Gastroesophageal sphincter (tissue), 4 donors: Measurements from ENCODE around the gene OXNAD1. TPM values are rescaled to one million over a fixed set of nuclear protein-coding genes. Genes with fewer than 3 reads are reported as not detected.

Source experiments
- ATAC-seq: fragments of 150-250 bp; one replicate; pipeline ENCODE4 v1.9.1; 2016; ENCODE audit warnings: mild to moderate bottlenecking, moderate library complexity
- H3K27ac ChIP-seq, 4 donors: fragments of 200-600 bp; sonication (generic) in 3 of 4; 1 replicate in 3 of 4; 2 replicates in 1 of 4; pipeline ENCODE4 v1.5.1; 2016 to 2019
- H3K27me3 ChIP-seq: fragments of 200-600 bp; sonication (generic); one replicate; pipeline ENCODE4 v1.5.1; 2019
- H3K36me3 ChIP-seq, 2 donors: fragments of 200-600 bp; sonication (generic); one replicate each; pipeline ENCODE4 v1.5.1; 2019; ENCODE audit warnings: control low read depth in 1 of 2
- H3K4me1 ChIP-seq, 3 donors: fragments of 200-600 bp; sonication (generic); 1 replicate in 2 of 3; 2 replicates in 1 of 3; pipeline ENCODE4 v1.5.1; 2016 to 2019; ENCODE audit warnings: control low read depth in 2 of 3
- H3K4me3 ChIP-seq, 2 donors: fragments of 200-600 bp; sonication (generic); one replicate each; pipeline ENCODE4 v1.5.1; 2019; ENCODE audit warnings: mild to moderate bottlenecking in 1 of 2, moderate library complexity in 1 of 2
- H3K9me3 ChIP-seq, 3 donors: fragments of 200-600 bp; sonication (generic); one replicate each; pipeline ENCODE4 v1.5.1; 2017 to 2019; ENCODE audit warnings: control low read depth in 2 of 3
- CTCF ChIP-seq, 4 experiments: fragments of 200-600 bp in 2 of 4; fragments of 450-650 bp in 2 of 4; sonication (generic) in 1 of 4; IDR thresholded peaks; one replicate each; pipeline ENCODE4 v1.5.1; 2017 to 2019; ENCODE audit warnings: antibody characterized with exemption in 4 of 4, mild to moderate bottlenecking in 2 of 4, moderate library complexity in 2 of 4
- EP300 ChIP-seq: sonication (generic); formaldehyde crosslinking; IDR thresholded peaks from one replicate; pipeline ENCODE4 v1.6.1; 2017; ENCODE audit warnings: antibody characterized with exemption, mild to moderate bottlenecking
- POLR2A ChIP-seq, 2 donors: fragments of 450-650 bp; IDR thresholded peaks; one replicate each; pipeline ENCODE4 v1.6.1; 2017; ENCODE audit warnings: antibody characterized with exemption in 2 of 2, mild to moderate bottlenecking in 2 of 2, moderate library complexity in 1 of 2
- POLR2AphosphoS5 ChIP-seq: sonication (generic); formaldehyde crosslinking; IDR thresholded peaks from one replicate; pipeline ENCODE4 v1.6.1; 2017; ENCODE audit warnings: antibody characterized with exemption
- WGBS, 2 donors: methylation state at CpG; one replicate each; pipeline ENCODE4 v1.1.5; 2018; ENCODE audit warnings: low coverage in 1 of 2; 5-methylcytosine and 5-hydroxymethylcytosine counted together
- total RNA-seq, 4 donors: library from RNA; depleted of rRNA; stranded (reverse); fragments of >200 nt; gene quantifications; one replicate each; pipeline ENCODE4 v1.1.0, GENCODE V29; 2016

The OXNAD1 gene
- total RNA-seq, 4 donors from 2014 or later, result 10.2 to 13.2 (median 12.4) TPM

GRCh38 chr3:16319723-16320122, 54.7 kb downstream of the OXNAD1 start:
- TF ChIP-seq POLR2A (IDR thresholded peaks at IDR 0.05), result no peak
- TF ChIP-seq POLR2AphosphoS5, result no peak
- no peak for TF ChIP-seq CTCF (IDR thresholded peaks at IDR 0.05)
- ATAC-seq, result no peak

GRCh38 chr3:16320711-16321110, 55.7 kb downstream of the OXNAD1 start:
- no peaks in the 10 kb centered on the region for H3K9me3 ChIP-seq
- H3K36me3 ChIP-seq, result peaks cover 0 to 83% of the 10 kb centered on the region in 2 donors
- TF ChIP-seq EP300, result no peak
- no peak for TF ChIP-seq POLR2A (IDR thresholded peaks at IDR 0.05)
- no peak for TF ChIP-seq CTCF (IDR thresholded peaks at IDR 0.05)
- TF ChIP-seq POLR2AphosphoS5, result no peak
- H3K27ac ChIP-seq, result peak overlapping the region in 2 of 4 donors; percentile 68 to 77
- ATAC-seq, result no peak
- WGBS, 2 donors, result 93 to 95% methylated on average over 2 to 3 of the region's 3 CpGs
- peaks cover 0 to 35% (median 4%) of the 10 kb centered on the region in 3 donors for H3K4me1 ChIP-seq
- H3K4me3 ChIP-seq, result no peak overlapping the region
- no peaks in the 10 kb centered on the region for H3K27me3 ChIP-seq

More at GRCh38 chr3:16319723-16320122, 54.7 kb downstream of the OXNAD1 start:
- Histone ChIP-seq H3K4me1 (peaks cover 0 to 40% (median 4%) of the 10 kb centered on the region in 3 donors), H3K9me3 (no peaks in the 10 kb centered on the region), H3K4me3 (no peak overlapping the region), H3K27me3 (no peaks in the 10 kb centered on the region), H3K36me3 (peaks cover 0 to 84% of the 10 kb centered on the region in 2 donors), H3K27ac (peak overlapping the region in 3 of 4 donors; percentile 11 to 77 (median 46))
- WGBS, 2 donors, result 87 to 93% methylated on average over 4 of the region's 4 CpGs

GRCh38 chr3:16322189-16322588, 57.2 kb downstream of the OXNAD1 start:
- TF ChIP-seq CTCF (IDR thresholded peaks at IDR 0.05) (no peak), POLR2A (IDR thresholded peaks at IDR 0.05) (no peak), POLR2AphosphoS5 (no peak), EP300 (no peak)
- H3K27me3 ChIP-seq, result no peaks in the 10 kb centered on the region
- no peak for ATAC-seq
- H3K9me3 ChIP-seq, result no peaks in the 10 kb centered on the region
- 57% methylated on average over 5 of the region's 5 CpGs; no CpG with 5 or more reads in 1 of the 2 donors for WGBS, 2 donors
- no peak overlapping the region for H3K4me3 ChIP-seq
- peaks cover 0 to 71% of the 10 kb centered on the region in 2 donors for H3K36me3 ChIP-seq
- peak overlapping the region in 2 of 4 donors; percentile 68 to 77 for H3K27ac ChIP-seq
- peaks cover 0 to 31% (median 4%) of the 10 kb centered on the region in 3 donors for H3K4me1 ChIP-seq

- H3K36me3 ChIP-seq, result peaks cover 0 to 64% of the 10 kb centered on the region in 2 donors
- H3K27ac ChIP-seq, result peak overlapping the region in 3 of 4 donors; percentile 17 to 77 (median 68)
- TF ChIP-seq POLR2A (IDR thresholded peaks at IDR 0.05) (no peak), EP300 (no peak), CTCF (IDR thresholded peaks at IDR 0.05) (no peak), POLR2AphosphoS5 (no peak)
- no peaks in the 10 kb centered on the region for H3K9me3 ChIP-seq
- H3K4me3 ChIP-seq, result no peak overlapping the region
- H3K4me1 ChIP-seq, result peaks cover 0 to 21% (median 4%) of the 10 kb centered on the region in 3 donors
- H3K27me3 ChIP-seq, result no peaks in the 10 kb centered on the region
- WGBS, 2 donors, result 89 to 97% methylated on average over 3 to 4 of the region's 4 CpGs
- ATAC-seq, result no peak
These were observed 58.7 kb downstream of the OXNAD1 start for GRCh38 chr3:16323737-16324136.

GRCh38 chr3:16325850-16326249, 60.8 kb downstream of the OXNAD1 start:
- Histone ChIP-seq H3K36me3 (peaks cover 0 to 56% of the 10 kb centered on the region in 2 donors), H3K4me1 (peaks cover 0 to 21% (median 4%) of the 10 kb centered on the region in 3 donors), H3K4me3 (no peak overlapping the region), H3K27ac (peak overlapping the region in 2 of 4 donors; percentile 68 to 77), H3K9me3 (no peaks in the 10 kb centered on the region), H3K27me3 (no peaks in the 10 kb centered on the region)
- WGBS, 2 donors, result 80% methylated on average over 1 of the region's 4 CpGs; no CpG with 5 or more reads in 1 of the 2 donors
- ATAC-seq, result no peak
- TF ChIP-seq CTCF (IDR thresholded peaks at IDR 0.05) (no peak), POLR2AphosphoS5 (no peak), POLR2A (IDR thresholded peaks at IDR 0.05) (no peak), EP300 (no peak)
